Astrocyte (in vitro differentiated cells and primary cell): Measurements from ENCODE around the gene KRT36. TPM values are rescaled to one million over a fixed set of nuclear protein-coding genes. Genes with fewer than 3 reads are reported as not detected.

ENCODE experiments used
- DNase-seq: peaks from one replicate; pipeline ENCODE4 v3.0.0-alpha.2; 2010; ENCODE audit warnings: low read depth
- FAIRE-seq: peaks from 2 replicates; lab custom pipeline; 2011; peaks lifted over from hg19 to GRCh38; lab: Jason Lieb, UNC
- H2AFZ ChIP-seq: 2 replicates; pipeline ENCODE4 v1.6.0; 2012; ENCODE audit warnings: low read depth, low read length, inconsistent platforms
- H3K27ac ChIP-seq: 2 replicates; pipeline ENCODE4 v1.5.1; 2011; ENCODE audit warnings: low read depth, low read length, inconsistent platforms
- H3K27me3 ChIP-seq: 2 replicates; pipeline ENCODE4 v1.6.0; 2011; ENCODE audit warnings: low read length, inconsistent platforms; ENCODE audit not compliant: insufficient read depth
- H3K36me3 ChIP-seq: 2 replicates; pipeline ENCODE4 v1.5.1; 2011; ENCODE audit warnings: low read length, inconsistent platforms; ENCODE audit not compliant: insufficient read depth
- H3K4me1 ChIP-seq: 2 replicates; pipeline ENCODE4 v1.5.1; 2011; ENCODE audit warnings: low read length, inconsistent platforms; ENCODE audit not compliant: insufficient read depth
- H3K4me2 ChIP-seq: 2 replicates; pipeline ENCODE4 v1.6.0; 2012; ENCODE audit warnings: low read length, inconsistent platforms
- H3K4me3 ChIP-seq: 2 replicates; pipeline ENCODE4 v1.5.1; 2011; ENCODE audit warnings: low read depth, mild to moderate bottlenecking, low read length, inconsistent platforms; ENCODE audit not compliant: insufficient read depth
- H3K79me2 ChIP-seq: 2 replicates; pipeline ENCODE4 v1.6.0; 2012; ENCODE audit warnings: mild to moderate bottlenecking, low read length, inconsistent platforms; ENCODE audit not compliant: insufficient read depth
- H3K9ac ChIP-seq: 2 replicates; pipeline ENCODE4 v1.6.0; 2012; ENCODE audit warnings: mild to moderate bottlenecking, low read length, inconsistent platforms
- H3K9me3 ChIP-seq: 2 replicates; pipeline ENCODE4 v1.5.1; 2012; ENCODE audit warnings: low read depth, mild to moderate bottlenecking, low read length, inconsistent platforms; ENCODE audit not compliant: insufficient read depth
- H4K20me1 ChIP-seq: 2 replicates; pipeline ENCODE4 v1.6.0; 2012; ENCODE audit warnings: low read length, inconsistent platforms; ENCODE audit not compliant: insufficient read depth
- H3K27ac Mint-ChIP-seq: one replicate; pipeline ENCODE4 v1.8.0; 2021; ENCODE audit warnings: mild to moderate bottlenecking, mixed read lengths; ENCODE audit not compliant: unreplicated experiment
- H3K27me3 Mint-ChIP-seq: one replicate; pipeline ENCODE4 v1.8.0; 2021; ENCODE audit warnings: low read depth, mixed read lengths; ENCODE audit not compliant: unreplicated experiment
- H3K36me3 Mint-ChIP-seq: one replicate; pipeline ENCODE4 v1.8.0; 2021; ENCODE audit warnings: low read depth, mixed read lengths; ENCODE audit not compliant: unreplicated experiment
- H3K4me1 Mint-ChIP-seq: one replicate; pipeline ENCODE4 v1.8.0; 2021; ENCODE audit warnings: low read depth, mixed read lengths; ENCODE audit not compliant: unreplicated experiment
- H3K4me3 Mint-ChIP-seq: one replicate; pipeline ENCODE4 v1.8.0; 2021; ENCODE audit warnings: mild to moderate bottlenecking, moderate library complexity, mixed read lengths; ENCODE audit not compliant: unreplicated experiment
- H3K9me3 Mint-ChIP-seq: one replicate; pipeline ENCODE4 v1.8.0; 2021; ENCODE audit warnings: mild to moderate bottlenecking, mixed read lengths; ENCODE audit not compliant: unreplicated experiment
- EZH2 ChIP-seq: IDR thresholded peaks from 2 replicates; pipeline ENCODE4 v1.6.1; 2012; ENCODE audit warnings: mild to moderate bottlenecking, low read length, inconsistent platforms; ENCODE audit not compliant: insufficient read depth
- total RNA-seq: library from RNA; stranded (reverse); gene quantifications from 2 replicates; pipeline ENCODE4 v1.2.1, GENCODE V29; 2021
- TF ChIP-seq, protein P1 (sequence below): IDR thresholded peaks from 2 replicates; pipeline ENCODE4 v1.5.1; 2011; ENCODE audit warnings: low read depth, mild to moderate bottlenecking, inconsistent platforms, low read length, moderate library complexity; ENCODE audit not compliant: insufficient read depth

The KRT36 gene
- total RNA-seq, 1 donor from 2014 or later = not detected

- Histone ChIP-seq H3K4me1 (no peaks in the 10 kb centered on the region), H3K36me3 (no peaks in the 10 kb centered on the region), H4K20me1 (no peaks in the 10 kb centered on the region), H3K27me3 (peaks cover 2% of the 10 kb centered on the region), H3K79me2 (no peaks in the 10 kb centered on the region), H2AFZ (no peak overlapping the region), H3K4me2 (no peak overlapping the region), H3K9me3 (peaks cover 7% of the 10 kb centered on the region), H3K9ac (no peak overlapping the region), H3K27ac (no peak overlapping the region), H3K4me3 (no peak overlapping the region)
- no peak overlapping the region for H3K4me3 Mint-ChIP-seq
- H3K27me3 Mint-ChIP-seq = peaks cover 47% of the 10 kb centered on the region
- H3K27ac Mint-ChIP-seq = no peak overlapping the region
- H3K36me3 Mint-ChIP-seq = peaks cover 3% of the 10 kb centered on the region
- DNase-seq (no peak), FAIRE-seq (no peak)
- H3K9me3 Mint-ChIP-seq = peaks cover 20% of the 10 kb centered on the region
- TF ChIP-seq EZH2 = no peak
- TF ChIP-seq, protein P1, sequence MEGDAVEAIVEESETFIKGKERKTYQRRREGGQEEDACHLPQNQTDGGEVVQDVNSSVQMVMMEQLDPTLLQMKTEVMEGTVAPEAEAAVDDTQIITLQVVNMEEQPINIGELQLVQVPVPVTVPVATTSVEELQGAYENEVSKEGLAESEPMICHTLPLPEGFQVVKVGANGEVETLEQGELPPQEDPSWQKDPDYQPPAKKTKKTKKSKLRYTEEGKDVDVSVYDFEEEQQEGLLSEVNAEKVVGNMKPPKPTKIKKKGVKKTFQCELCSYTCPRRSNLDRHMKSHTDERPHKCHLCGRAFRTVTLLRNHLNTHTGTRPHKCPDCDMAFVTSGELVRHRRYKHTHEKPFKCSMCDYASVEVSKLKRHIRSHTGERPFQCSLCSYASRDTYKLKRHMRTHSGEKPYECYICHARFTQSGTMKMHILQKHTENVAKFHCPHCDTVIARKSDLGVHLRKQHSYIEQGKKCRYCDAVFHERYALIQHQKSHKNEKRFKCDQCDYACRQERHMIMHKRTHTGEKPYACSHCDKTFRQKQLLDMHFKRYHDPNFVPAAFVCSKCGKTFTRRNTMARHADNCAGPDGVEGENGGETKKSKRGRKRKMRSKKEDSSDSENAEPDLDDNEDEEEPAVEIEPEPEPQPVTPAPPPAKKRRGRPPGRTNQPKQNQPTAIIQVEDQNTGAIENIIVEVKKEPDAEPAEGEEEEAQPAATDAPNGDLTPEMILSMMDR = no peak
- no peaks in the 10 kb centered on the region for H3K4me1 Mint-ChIP-seq
These were observed 34.5 kb downstream of the KRT36 start for GRCh38 chr17:41455236-41455635.

DNA sequence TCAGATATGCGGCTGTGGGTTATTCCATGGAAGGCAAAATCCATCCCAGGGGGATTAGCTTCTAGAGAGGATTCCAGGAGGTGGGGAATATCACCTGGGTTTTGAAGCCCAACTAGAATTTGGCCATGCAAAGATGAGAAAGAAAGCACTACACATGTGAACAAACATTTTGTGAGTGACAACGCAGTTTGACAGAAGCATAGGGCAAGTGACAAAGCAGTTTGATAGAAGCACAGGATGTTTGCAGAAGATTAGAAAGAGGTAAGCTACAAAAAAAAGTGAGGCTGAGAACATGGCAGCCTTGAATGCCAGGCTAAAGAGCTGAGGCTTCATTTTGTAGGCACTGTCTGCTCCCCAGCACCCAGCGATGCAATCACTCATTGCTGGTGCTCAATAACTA, 36.6 kb downstream of the KRT36 start:
- Histone ChIP-seq H4K20me1 (no peaks in the 10 kb centered on the region), H3K4me2 (no peak overlapping the region), H3K27ac (no peak overlapping the region), H2AFZ (no peak overlapping the region), H3K27me3 (peaks cover 2% of the 10 kb centered on the region), H3K9me3 (peaks cover 7% of the 10 kb centered on the region), H3K4me3 (no peak overlapping the region), H3K79me2 (no peaks in the 10 kb centered on the region), H3K9ac (no peak overlapping the region), H3K4me1 (no peaks in the 10 kb centered on the region), H3K36me3 (no peaks in the 10 kb centered on the region)
- Mint-ChIP-seq H3K4me1 (no peaks in the 10 kb centered on the region), H3K36me3 (peaks cover 3% of the 10 kb centered on the region), H3K27ac (no peak overlapping the region), H3K9me3 (peaks cover 26% of the 10 kb centered on the region), H3K27me3 (peaks cover 43% of the 10 kb centered on the region), H3K4me3 (no peak overlapping the region)
- no peak for FAIRE-seq
- TF ChIP-seq EZH2 = no peak
- DNase-seq = no peak

GRCh38 chr17:41452281-41452680, 37.4 kb downstream of the KRT36 start:
- Mint-ChIP-seq H3K4me1 (no peaks in the 10 kb centered on the region), H3K4me3 (no peak overlapping the region)
- no peak for FAIRE-seq

More at GRCh38 chr17:41452281-41452680, 37.4 kb downstream of the KRT36 start:
- peaks cover 2% of the 10 kb centered on the region for H3K27me3 ChIP-seq
- H4K20me1 ChIP-seq = no peaks in the 10 kb centered on the region
- Mint-ChIP-seq H3K27ac (no peak overlapping the region), H3K36me3 (peaks cover 3% of the 10 kb centered on the region), H3K27me3 (peaks cover 35% of the 10 kb centered on the region), H3K9me3 (peaks cover 26% of the 10 kb centered on the region)
- no peaks in the 10 kb centered on the region for H3K36me3 ChIP-seq
- H3K4me1 ChIP-seq = no peaks in the 10 kb centered on the region
- H3K27ac ChIP-seq = no peak overlapping the region
- no peaks in the 10 kb centered on the region for H3K79me2 ChIP-seq
- no peak overlapping the region for H3K4me2 ChIP-seq
- no peak for DNase-seq
- no peak overlapping the region for H3K4me3 ChIP-seq
- peaks cover 7% of the 10 kb centered on the region for H3K9me3 ChIP-seq
- no peak overlapping the region for H3K9ac ChIP-seq
- H2AFZ ChIP-seq = no peak overlapping the region
- TF ChIP-seq EZH2 = no peak
- TF ChIP-seq, protein P1 = no peak
